Panc1 (cell line): ENCODE results near the gene BMI1. TPM values are rescaled to one million over a fixed set of nuclear protein-coding genes. Genes with fewer than 3 reads are reported as not detected.

Source experiments
- ATAC-seq: fragments of 200-7000 bp; cut with Tn5 transposase; 2 replicates; pipeline ENCODE4 v1.9.1; 2020; ENCODE audit warnings: mild to moderate bottlenecking, moderate library complexity
- BruUV-seq: library from RNA; stranded (reverse); fragments of 400-500 nt; replicated peaks from 2 replicates; lab custom pipeline; 2021; lab: Mats Ljungman, UMichigan
- CTCF ChIA-PET: fragments of 300-600 bp; sonication (Branson Sonifier 250); formaldehyde crosslinking; loops from one replicate; lab custom pipeline; 2022; ENCODE audit warnings: antibody characterized with exemption; lab: Charles Lee
- POLR2A ChIA-PET: fragments of 300-600 bp; sonication (Branson Sonifier 250); formaldehyde crosslinking; loops from one replicate; lab custom pipeline; 2022; ENCODE audit warnings: antibody characterized with exemption; lab: Charles Lee
- DNase-seq: peaks from one replicate; pipeline ENCODE4 v3.0.0-alpha.2; 2010; ENCODE audit warnings: low read depth, low spot score
- H3K27ac ChIP-seq: 2 replicates; pipeline ENCODE4 v1.5.1; 2011; ENCODE audit warnings: mild to moderate bottlenecking, low read length, inconsistent platforms
- H3K27me3 ChIP-seq: fragments of 200-500 bp; sonication (Bioruptor generic); 2 replicates; pipeline ENCODE4 v1.6.0; 2014; ENCODE audit warnings: low read length, inconsistent platforms; ENCODE audit not compliant: control insufficient read depth, insufficient read depth
- H3K36me3 ChIP-seq: fragments of 200-500 bp; sonication (Bioruptor generic); 2 replicates; pipeline ENCODE4 v1.5.1; 2014; ENCODE audit warnings: inconsistent platforms, mild to moderate bottlenecking, low read length, moderate library complexity; ENCODE audit not compliant: control insufficient read depth, insufficient read depth
- H3K4me1 ChIP-seq: 2 replicates; pipeline ENCODE4 v1.5.1; 2011; ENCODE audit warnings: inconsistent platforms, mild to moderate bottlenecking, low read length, moderate library complexity; ENCODE audit not compliant: control insufficient read depth, insufficient read depth
- H3K4me3 ChIP-seq, 2 experiments: 2 replicates each; pipeline ENCODE4 v1.5.1; 2011 to 2012; ENCODE audit warnings: low read depth in 2 of 2, low read length in 2 of 2, mild to moderate bottlenecking in 2 of 2, inconsistent platforms in 1 of 2, moderate library complexity in 1 of 2
- H3K9me3 ChIP-seq: fragments of 200-500 bp; sonication (Bioruptor generic); 2 replicates; pipeline ENCODE4 v1.5.1; 2014; ENCODE audit warnings: low read depth, mild to moderate bottlenecking, inconsistent platforms, low read length, moderate library complexity; ENCODE audit not compliant: control insufficient read depth, insufficient read depth
- POLR2AphosphoS5 ChIP-seq: IDR thresholded peaks from 2 replicates; pipeline ENCODE4 v1.6.1; 2012; ENCODE audit warnings: mild to moderate bottlenecking, low read depth, low read length, moderate library complexity
- SIN3A ChIP-seq: IDR thresholded peaks from 2 replicates; pipeline ENCODE4 v1.6.1; 2012; ENCODE audit warnings: low read depth, mild to moderate bottlenecking, low read length, moderate library complexity, borderline replicate concordance; ENCODE audit not compliant: insufficient read depth
- TCF7L2 ChIP-seq: IDR thresholded peaks from 2 replicates; pipeline ENCODE4 v1.6.1; 2011; ENCODE audit warnings: mild to moderate bottlenecking, low read depth, low read length, inconsistent platforms
- in situ Hi-C: cut with HindIII; loops from 2 replicates; pipeline ENCODE4 v1.10.0; 2016; ENCODE audit warnings: low sequenced_read_pairs, low pct_unique_long_range_greater_than_20kb
- intact Hi-C: fragments of 100-400 bp; cut with micrococcal nuclease; formaldehyde crosslinking; loops from one replicate; pipeline ENCODE4 v1.10.0; 2022; ENCODE audit not compliant: unreplicated experiment
- total RNA-seq: library from RNA; stranded (reverse); gene quantifications from one replicate; pipeline ENCODE4 v1.2.1, GENCODE V29; 2021; ENCODE audit not compliant: unreplicated experiment
- TF ChIP-seq, protein P1 (sequence below), 2 experiments: IDR thresholded peaks; 2 replicates each; pipeline ENCODE4 v1.6.1; 2011 to 2012; ENCODE audit warnings: low read depth in 2 of 2, control low read depth in 1 of 2, low read length in 1 of 2, mild to moderate bottlenecking in 1 of 2, moderate library complexity in 1 of 2; ENCODE audit not compliant: insufficient read depth in 1 of 2
- TF ChIP-seq, protein P2 (sequence below): fragments of 450-650 bp; IDR thresholded peaks from 2 replicates; pipeline ENCODE4 v1.5.1; 2017; ENCODE audit warnings: mild to moderate bottlenecking

The BMI1 gene
- total RNA-seq, 1 experiment from 2014 or later, result 55.1 TPM

DNA sequence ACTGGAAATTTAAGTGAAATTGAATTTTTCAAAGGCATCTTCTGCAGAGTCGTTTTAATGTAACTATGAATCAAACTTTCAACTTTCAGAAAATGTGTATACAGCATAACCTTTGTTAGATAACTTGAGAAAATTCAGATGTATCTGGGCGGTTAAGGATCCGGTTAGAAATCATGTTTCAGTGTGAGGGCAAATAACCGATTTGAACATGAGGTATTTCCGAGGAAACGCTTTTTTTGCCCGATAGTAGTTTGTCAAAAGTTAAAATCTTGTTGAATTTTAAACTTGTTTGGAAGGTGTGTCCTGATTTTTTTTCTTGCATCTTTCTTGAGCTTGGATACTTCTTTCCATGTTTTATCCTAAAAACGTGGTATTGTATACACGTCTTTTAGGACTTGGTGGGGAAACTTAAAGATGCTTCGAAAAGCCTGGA, 1.3 kb upstream of the BMI1 start:
- in situ Hi-C loops, result no loop called here
- peaks cover 29% of the 10 kb centered on the region for H3K4me1 ChIP-seq
- peak overlapping the region; percentile 47 to 59 for H3K4me3 ChIP-seq
- H3K36me3 ChIP-seq, result no peaks in the 10 kb centered on the region; the same call in 1 of the 2 replicates
- no peak for ATAC-seq
- CTCF ChIA-PET, result no interaction called here
- BruUV-seq, result no TSS peak
- POLR2A ChIA-PET, result no interaction called here
- no peaks in the 10 kb centered on the region; the same call in 1 of the 2 replicates for H3K27me3 ChIP-seq
- peak overlapping the region; percentile 91 for H3K27ac ChIP-seq
- intact Hi-C loops, result loop anchor here (5.0 kb wide), 1 partner anchor 327 kb away; no protein-coding TSS in a partner anchor
- no peak for TF ChIP-seq POLR2AphosphoS5
- TF ChIP-seq TCF7L2, result no peak
- TF ChIP-seq SIN3A, result no peak
- TF ChIP-seq, protein P1, sequence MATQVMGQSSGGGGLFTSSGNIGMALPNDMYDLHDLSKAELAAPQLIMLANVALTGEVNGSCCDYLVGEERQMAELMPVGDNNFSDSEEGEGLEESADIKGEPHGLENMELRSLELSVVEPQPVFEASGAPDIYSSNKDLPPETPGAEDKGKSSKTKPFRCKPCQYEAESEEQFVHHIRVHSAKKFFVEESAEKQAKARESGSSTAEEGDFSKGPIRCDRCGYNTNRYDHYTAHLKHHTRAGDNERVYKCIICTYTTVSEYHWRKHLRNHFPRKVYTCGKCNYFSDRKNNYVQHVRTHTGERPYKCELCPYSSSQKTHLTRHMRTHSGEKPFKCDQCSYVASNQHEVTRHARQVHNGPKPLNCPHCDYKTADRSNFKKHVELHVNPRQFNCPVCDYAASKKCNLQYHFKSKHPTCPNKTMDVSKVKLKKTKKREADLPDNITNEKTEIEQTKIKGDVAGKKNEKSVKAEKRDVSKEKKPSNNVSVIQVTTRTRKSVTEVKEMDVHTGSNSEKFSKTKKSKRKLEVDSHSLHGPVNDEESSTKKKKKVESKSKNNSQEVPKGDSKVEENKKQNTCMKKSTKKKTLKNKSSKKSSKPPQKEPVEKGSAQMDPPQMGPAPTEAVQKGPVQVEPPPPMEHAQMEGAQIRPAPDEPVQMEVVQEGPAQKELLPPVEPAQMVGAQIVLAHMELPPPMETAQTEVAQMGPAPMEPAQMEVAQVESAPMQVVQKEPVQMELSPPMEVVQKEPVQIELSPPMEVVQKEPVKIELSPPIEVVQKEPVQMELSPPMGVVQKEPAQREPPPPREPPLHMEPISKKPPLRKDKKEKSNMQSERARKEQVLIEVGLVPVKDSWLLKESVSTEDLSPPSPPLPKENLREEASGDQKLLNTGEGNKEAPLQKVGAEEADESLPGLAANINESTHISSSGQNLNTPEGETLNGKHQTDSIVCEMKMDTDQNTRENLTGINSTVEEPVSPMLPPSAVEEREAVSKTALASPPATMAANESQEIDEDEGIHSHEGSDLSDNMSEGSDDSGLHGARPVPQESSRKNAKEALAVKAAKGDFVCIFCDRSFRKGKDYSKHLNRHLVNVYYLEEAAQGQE (IDR thresholded peaks at IDR 0.05; ENCODE audit: insufficient read depth in 1 of 2, low read depth in 2 of 2, low read length in 1 of 2), result no peak
- H3K9me3 ChIP-seq, result no peaks in the 10 kb centered on the region
- DNase-seq, result no peak

DNA sequence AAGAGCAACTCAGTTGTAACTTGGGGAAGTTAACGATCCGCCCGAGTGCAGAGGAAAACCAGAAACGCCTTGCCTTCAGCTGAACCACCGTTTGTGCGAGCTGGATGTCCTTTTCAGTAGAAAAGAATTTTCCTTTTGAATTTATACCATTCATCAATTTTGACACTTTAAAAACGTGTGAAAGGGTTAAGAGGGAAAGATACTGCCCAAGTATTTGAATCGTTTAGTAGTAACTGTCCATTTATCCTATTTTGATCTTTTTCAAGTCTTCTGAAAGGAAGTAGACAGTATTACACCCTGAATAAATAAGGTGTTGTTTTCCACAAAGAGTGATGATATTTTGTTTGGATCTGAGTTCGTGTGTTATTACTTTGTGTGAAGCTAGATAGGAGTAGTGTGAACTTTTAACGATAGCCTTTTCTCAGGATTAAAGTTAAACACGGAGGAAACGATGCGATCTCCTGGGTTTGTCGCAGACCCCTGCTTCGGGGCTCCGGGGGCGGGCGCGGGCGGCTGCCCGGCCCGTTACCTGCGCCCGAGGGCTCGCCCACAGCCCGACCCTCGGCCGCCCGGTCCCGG, 830 bp upstream of the BMI1 start:
- CTCF ChIA-PET, result interaction anchor here (0.6 kb wide), 1 partner anchor 309 kb away, joined by 5 read pairs; no protein-coding TSS in a partner anchor
- ATAC-seq (no peak), DNase-seq (no peak)
- in situ Hi-C loops, result no loop called here
- H3K27me3 ChIP-seq, result no peaks in the 10 kb centered on the region; the same call in 1 of the 2 replicates
- POLR2A ChIA-PET, result no interaction called here
- H3K36me3 ChIP-seq, result no peaks in the 10 kb centered on the region; the same call in 1 of the 2 replicates
- H3K4me3 ChIP-seq, result peak overlapping the region; percentile 47 to 59
- no TSS peak for BruUV-seq
- H3K4me1 ChIP-seq, result peaks cover 31% of the 10 kb centered on the region
- H3K9me3 ChIP-seq, result no peaks in the 10 kb centered on the region
- intact Hi-C loops, result loop anchor here (5.0 kb wide), 1 partner anchor 328 kb away; no protein-coding TSS in a partner anchor
- TF ChIP-seq, protein P2, sequence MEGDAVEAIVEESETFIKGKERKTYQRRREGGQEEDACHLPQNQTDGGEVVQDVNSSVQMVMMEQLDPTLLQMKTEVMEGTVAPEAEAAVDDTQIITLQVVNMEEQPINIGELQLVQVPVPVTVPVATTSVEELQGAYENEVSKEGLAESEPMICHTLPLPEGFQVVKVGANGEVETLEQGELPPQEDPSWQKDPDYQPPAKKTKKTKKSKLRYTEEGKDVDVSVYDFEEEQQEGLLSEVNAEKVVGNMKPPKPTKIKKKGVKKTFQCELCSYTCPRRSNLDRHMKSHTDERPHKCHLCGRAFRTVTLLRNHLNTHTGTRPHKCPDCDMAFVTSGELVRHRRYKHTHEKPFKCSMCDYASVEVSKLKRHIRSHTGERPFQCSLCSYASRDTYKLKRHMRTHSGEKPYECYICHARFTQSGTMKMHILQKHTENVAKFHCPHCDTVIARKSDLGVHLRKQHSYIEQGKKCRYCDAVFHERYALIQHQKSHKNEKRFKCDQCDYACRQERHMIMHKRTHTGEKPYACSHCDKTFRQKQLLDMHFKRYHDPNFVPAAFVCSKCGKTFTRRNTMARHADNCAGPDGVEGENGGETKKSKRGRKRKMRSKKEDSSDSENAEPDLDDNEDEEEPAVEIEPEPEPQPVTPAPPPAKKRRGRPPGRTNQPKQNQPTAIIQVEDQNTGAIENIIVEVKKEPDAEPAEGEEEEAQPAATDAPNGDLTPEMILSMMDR, result no peak
- TF ChIP-seq POLR2AphosphoS5, result no peak
- no peak for TF ChIP-seq SIN3A
- no peak for TF ChIP-seq TCF7L2
- TF ChIP-seq, protein P1 (IDR thresholded peaks at IDR 0.05; ENCODE audit: insufficient read depth in 1 of 2, low read depth in 2 of 2, low read length in 1 of 2), result no peak
- H3K27ac ChIP-seq, result peak overlapping the region; percentile 91
